Fibroblast of gingiva (primary cell): ENCODE measurements around the gene CHRNA3.
"Not testable (repeated sequence)": the region's sequence is repeated elsewhere in the genome, so short reads cannot be mapped to it uniquely, and the experiment has no call there.

Experiments
- DNase-seq: peaks from one replicate; pipeline ENCODE4 v3.0.0-alpha.2; 2011; ENCODE audit warnings: low read depth

The CHRNA3 gene

DNA sequence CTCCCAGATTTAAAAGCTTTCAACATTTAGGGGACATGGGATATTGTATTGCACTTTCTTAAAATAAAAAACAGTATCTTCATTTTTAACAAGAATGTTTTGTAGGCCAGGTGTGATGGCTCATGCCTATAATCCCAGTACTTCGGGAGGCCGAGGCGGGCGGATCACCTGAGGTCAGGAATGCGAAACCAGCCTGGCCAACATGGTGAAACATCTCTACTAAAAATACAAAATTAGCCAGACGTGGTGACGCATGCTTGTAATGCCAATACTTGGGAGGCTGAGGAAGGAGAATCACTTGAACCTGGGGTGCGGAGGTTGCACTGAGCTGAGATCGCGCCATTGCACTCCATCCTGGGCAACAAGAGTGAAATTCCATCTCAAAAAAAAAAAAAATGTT lies 60.6 kb downstream of the CHRNA3 start:
- DNase-seq = not testable (repeated sequence)

DNA sequence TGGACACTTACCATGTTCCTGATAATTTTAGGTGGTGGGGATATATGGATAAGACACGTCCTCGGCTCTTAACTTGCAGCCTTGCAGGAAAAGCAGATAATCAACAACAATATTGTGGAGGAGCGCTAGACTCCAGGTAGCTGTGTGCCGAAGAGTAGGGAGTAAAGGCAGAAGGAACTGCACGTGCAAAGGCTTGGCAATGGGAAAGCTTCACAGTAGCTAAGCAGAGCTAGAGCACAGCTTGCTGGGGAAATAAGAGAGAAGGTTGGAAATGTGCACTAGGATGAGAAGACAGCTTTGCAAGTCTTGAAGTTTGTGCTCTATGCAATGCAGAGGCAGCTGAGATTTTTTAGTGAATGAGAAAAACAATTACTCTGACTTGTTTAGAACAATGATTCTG lies 68.2 kb downstream of the CHRNA3 start:
- DNase-seq = no peak

DNA sequence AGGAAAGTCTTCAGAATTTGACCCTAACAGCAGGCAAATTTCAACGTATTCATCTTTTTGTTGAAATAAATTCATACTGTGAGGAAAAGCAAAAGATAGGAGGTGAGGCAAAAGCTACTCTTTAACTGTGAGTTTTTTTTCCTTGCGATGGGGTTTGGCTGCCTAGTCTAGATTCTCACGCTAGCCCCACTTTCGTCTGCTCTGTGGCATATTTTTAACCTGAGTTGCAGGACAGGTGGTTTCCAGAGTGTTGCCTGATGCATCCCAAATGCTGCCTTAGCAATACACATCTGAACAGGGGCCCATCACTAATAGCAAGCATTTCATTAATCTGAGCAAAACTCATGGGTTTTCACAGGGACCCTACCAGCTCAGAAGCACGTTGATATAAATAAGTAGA lies 68.9 kb downstream of the CHRNA3 start:
- no peak for DNase-seq

DNA sequence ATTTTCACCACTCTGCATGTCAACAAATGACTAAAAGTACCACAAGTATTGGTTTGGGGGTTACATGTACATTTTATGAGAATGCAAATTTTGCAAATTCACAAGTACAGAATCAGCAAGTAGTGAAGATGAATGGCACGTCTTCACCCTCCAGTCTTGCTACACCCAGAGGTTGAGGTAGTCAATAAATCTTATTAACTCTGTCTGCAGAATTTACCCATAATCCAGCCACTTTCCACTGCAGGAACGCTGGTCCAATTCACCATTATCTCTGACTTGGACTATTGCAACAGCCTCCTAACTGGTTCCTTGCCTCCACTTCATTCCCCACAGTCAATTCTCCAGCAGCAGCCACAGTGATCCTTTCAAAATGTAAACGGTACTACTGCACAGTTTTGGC lies 70.0 kb downstream of the CHRNA3 start:
- no peak for DNase-seq

DNA sequence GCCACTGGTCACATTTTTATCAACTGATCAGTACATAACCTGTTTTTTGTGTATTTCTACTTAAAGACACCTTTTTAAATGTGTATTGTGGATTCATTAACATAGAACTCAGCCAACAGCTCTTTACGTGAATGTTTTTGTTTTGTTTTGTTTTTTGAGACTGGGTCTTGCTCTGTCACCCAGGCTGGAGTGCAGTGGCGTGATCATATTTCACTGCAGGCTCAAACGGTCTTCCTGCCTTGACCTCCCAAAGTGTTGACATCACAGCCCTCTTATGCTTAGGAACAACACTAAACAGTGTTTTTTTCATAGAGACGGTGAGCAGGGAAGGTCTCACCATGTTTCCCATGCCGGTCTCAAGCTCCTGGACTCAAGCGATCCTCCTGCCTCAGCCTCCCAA lies 70.6 kb downstream of the CHRNA3 start:
- no peak for DNase-seq
